IgD-negative memory B cell (primary cell): ENCODE measurements around the gene GBA2. TPM values are rescaled to one million over a fixed set of nuclear protein-coding genes. Genes with fewer than 3 reads are reported as not detected.

Source experiments
- H3K27ac Mint-ChIP-seq, 3 donors: one replicate each; pipeline ENCODE4 v1.8.0; 2020 to 2022; ENCODE audit warnings: mild to moderate bottlenecking in 3 of 3, mixed read lengths in 3 of 3, moderate library complexity in 1 of 3
- H3K27me3 Mint-ChIP-seq: one replicate; pipeline ENCODE4 v1.8.0; 2021; ENCODE audit warnings: mixed read lengths
- H3K36me3 Mint-ChIP-seq: one replicate; pipeline ENCODE4 v1.8.0; 2020; ENCODE audit warnings: mild to moderate bottlenecking, mixed read lengths
- H3K4me1 Mint-ChIP-seq, 3 donors: one replicate each; pipeline ENCODE4 v1.8.0; 2020 to 2022; ENCODE audit warnings: mixed read lengths in 3 of 3, mild to moderate bottlenecking in 1 of 3
- H3K4me3 Mint-ChIP-seq, 4 donors: one replicate each; pipeline ENCODE4 v1.8.0; 2020 to 2022; ENCODE audit warnings: mild to moderate bottlenecking in 4 of 4, mixed read lengths in 4 of 4, moderate library complexity in 3 of 4
- H3K9me3 Mint-ChIP-seq, 3 donors: one replicate each; pipeline ENCODE4 v1.8.0; 2020 to 2021; ENCODE audit warnings: mixed read lengths in 3 of 3, mild to moderate bottlenecking in 1 of 3
- polyA plus RNA-seq: library from polyadenylated mRNA; unstranded; fragments of 300-500 nt; fragmentation: Illumina TruSeq; gene quantifications from one replicate; pipeline ENCODE4 v1.2.3, GENCODE V29; 2021

Gene GBA2
- polyA plus RNA-seq, 1 donor from 2014 or later, result 34.6 TPM

DNA sequence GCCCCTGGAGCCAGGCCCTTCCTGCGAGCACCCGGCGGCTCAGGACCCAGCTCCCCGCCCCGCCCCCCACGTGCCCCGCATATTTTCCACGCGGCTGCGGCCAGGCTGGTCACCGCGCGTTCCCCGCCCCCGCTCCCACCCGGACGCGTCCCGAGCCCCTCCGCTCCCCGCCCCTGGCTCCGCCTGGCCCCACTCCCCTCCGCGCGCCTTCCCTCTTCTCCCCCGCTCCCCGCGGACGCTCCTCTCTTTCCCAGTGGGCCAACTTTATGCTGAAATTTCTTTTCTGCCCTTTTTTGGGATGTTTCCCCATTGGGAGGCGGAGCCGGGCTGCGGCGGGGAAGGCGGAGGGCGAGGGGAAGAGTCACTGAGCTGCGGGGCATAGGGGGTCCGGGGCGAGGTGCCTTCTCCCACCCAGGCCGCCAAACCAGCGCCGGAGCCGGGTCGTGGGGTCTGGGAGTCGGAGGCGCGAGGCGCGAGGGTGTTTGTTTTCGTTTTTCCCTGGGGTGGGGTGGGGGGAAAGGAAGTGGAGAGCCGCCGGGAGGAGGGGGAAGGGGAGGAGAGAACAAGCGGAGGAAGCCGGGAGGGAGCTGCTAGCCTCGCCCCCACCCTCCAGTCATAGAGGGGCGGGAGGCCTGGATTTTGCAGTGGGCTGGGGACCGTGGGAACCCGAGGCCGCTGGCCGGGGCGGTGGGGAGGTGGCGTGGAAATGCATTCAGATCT is 58.3 kb downstream of the GBA2 start:
- Mint-ChIP-seq H3K27ac (peak overlapping the region in 2 of 3 donors; percentile 65 to 73), H3K9me3 (no peaks in the 10 kb centered on the region), H3K4me3 (peak overlapping the region; percentile 83 to 92 (median 92)), H3K36me3 (no peaks in the 10 kb centered on the region), H3K4me1 (peaks cover 0 to 6% (median 5%) of the 10 kb centered on the region in 3 donors), H3K27me3 (no peaks in the 10 kb centered on the region)

DNA sequence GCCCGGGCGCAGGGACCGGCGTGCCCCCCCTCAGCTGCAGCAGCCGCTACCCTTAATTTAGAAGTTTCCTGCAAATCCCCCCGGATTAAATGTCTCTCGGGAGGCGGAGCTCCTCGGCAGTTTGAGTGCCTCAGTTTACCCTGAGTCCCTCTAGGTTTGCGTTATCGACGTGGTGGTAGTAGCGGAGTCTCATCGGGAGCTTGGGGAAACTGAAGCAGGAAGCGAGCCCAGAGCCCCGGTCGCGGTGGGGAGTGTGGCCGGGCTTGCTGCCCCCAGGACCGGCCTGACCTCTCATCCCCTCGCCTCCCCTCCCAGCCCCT is 58.8 kb downstream of the GBA2 start:
- H3K36me3 Mint-ChIP-seq, result no peaks in the 10 kb centered on the region
- H3K9me3 Mint-ChIP-seq, result no peaks in the 10 kb centered on the region
- H3K27ac Mint-ChIP-seq, result peak overlapping the region in 1 of 3 donors; percentile 73
- H3K27me3 Mint-ChIP-seq, result no peaks in the 10 kb centered on the region
- peaks cover 0 to 6% (median 5%) of the 10 kb centered on the region in 3 donors for H3K4me1 Mint-ChIP-seq
- H3K4me3 Mint-ChIP-seq, result peak overlapping the region; percentile 71 to 92 (median 88)

DNA sequence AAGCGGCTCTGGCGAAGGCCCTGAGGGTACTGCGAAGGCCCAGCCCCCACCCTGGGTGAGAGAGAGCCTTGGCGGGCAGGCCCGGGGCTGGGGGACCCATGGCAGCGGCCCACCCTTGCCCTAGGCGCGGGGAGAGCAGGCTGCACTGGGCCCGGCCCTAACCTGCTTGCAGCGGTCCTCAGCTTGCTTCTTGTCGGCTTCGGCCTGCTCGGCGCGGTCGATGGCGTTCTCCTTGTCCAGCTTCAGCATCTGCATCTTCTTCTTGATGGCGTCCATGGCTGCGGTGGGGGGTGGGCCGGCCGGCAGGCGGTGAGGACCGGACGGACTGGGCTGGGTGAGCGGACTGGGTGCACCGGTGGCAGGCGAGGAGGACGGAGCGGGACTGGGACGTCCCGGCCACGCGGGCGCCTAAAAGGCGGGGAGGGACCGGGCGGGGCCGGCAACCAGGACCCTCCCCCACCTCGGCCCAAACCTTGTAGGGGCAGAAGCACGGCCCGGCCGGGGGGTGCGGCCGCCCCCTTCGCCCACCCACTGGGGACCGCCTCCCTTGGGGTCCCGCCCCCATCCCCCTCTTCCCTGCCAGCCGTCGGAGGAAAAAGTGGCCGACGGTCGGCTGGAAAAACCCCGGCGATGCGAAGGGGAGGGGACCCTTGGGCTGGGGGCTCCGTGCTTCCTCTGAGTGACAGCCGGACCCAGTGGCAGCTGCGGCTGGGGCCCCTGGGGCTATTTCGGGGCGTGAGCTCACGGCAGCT is 59.3 kb downstream of the GBA2 start, which contains the start of gene TPM2:
Gene TPM2 (minus strand): TSS at position 384 of the 752 bp plus-strand sequence. CDS start 108 bp downstream, at position 276.
- Mint-ChIP-seq H3K9me3 (no peaks in the 10 kb centered on the region), H3K27me3 (no peaks in the 10 kb centered on the region), H3K27ac (peak within 1 kb of the TSS in 1 of 3 donors; percentile 73), H3K36me3 (no peaks in the 10 kb centered on the region), H3K4me1 (peaks cover 0 to 6% (median 4%) of the 10 kb centered on the region in 3 donors), H3K4me3 (peak within 1 kb of the TSS; percentile 83 to 92 (median 92))

DNA sequence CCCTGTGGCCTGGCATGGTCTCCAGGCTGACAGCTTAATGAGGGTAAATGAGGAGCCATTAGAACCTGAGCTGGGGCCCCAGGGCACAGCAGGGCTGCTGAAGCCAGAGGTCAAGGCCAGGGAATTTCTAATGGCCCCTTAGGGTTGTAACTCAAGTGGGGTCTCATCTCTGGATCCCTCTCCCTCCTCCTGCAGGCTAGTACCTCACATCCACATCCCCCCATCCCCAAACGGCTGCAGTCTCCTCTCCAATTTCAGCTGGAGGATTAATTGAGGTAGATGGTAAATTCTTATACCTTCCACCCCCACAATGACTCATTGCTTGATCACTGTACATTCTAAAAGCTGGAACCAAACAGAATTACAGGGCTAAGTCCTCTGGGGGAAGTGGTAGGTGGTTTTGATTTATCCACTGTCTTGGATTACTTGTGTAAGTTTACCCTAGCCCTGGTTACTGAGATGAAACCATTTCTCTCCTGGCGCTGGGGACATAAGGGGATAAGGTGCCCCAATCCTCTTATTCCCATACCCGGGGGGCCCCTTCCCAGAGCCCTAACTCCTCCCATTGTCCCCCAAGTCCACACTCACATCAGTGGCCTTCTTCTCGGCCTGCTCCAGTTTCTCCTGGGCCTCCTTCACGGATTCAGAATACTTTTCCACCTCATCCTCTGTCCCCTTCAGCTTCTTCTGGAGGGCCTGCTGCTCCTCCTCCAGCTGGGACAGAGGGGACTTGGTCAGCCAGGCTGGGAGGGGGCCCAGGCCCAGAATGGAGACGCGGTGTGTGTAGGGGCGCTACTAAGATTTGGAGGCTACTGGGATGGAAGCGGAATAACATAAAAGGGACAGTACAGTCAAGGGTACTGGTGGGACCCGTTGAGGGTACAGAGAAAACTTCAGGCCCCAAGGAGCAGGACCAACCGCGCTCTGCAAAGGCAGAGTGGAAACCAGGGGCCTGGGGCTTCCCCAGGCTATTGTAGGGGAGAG is 60.2 kb downstream of the GBA2 start:
- H3K36me3 Mint-ChIP-seq, result peaks cover 1% of the 10 kb centered on the region
- no peaks in the 10 kb centered on the region for H3K9me3 Mint-ChIP-seq
- H3K27me3 Mint-ChIP-seq, result no peaks in the 10 kb centered on the region
- peak overlapping the region; percentile 30 to 81 (median 70) for H3K4me3 Mint-ChIP-seq
- peak overlapping the region in 1 of 3 donors; percentile 31 for H3K27ac Mint-ChIP-seq
- H3K4me1 Mint-ChIP-seq, result peaks cover 0 to 6% (median 4%) of the 10 kb centered on the region in 3 donors

DNA sequence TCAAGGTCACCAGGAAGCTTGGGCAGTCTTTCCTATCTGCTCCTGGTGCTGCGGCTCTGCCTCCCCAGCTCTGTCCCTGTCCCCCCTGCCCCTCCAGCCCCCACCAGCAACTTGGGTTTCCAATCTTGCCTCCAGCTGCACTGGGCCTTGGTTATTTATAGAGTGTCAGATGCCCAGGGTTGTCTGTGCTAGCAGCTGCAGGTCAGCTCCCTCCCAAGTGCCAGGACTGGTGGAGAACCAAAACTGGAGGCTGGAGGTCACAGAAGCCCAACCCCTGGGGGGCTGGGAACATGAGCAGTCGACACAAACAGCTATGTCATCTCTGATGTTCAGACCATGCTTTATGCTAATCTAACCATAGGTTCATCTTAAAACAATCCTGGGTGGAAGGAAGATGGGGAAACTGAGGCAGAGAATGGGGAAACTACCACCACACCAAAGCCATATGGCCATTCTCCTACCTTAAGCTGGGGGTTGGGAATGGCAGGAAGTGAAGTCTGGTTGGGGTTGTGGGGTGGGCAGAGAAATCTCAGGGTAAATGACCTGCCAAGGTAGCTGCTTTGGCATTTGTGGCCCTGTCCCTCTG is 61.0 kb downstream of the GBA2 start:
- H3K4me1 Mint-ChIP-seq, result peaks cover 0 to 7% (median 4%) of the 10 kb centered on the region in 3 donors
- H3K27ac Mint-ChIP-seq, result peak overlapping the region in 1 of 3 donors; percentile 31
- H3K36me3 Mint-ChIP-seq, result peaks cover 1% of the 10 kb centered on the region
- H3K27me3 Mint-ChIP-seq, result no peaks in the 10 kb centered on the region
- H3K9me3 Mint-ChIP-seq, result no peaks in the 10 kb centered on the region
- H3K4me3 Mint-ChIP-seq, result peak overlapping the region in 2 of 4 donors; percentile 5 to 68

DNA sequence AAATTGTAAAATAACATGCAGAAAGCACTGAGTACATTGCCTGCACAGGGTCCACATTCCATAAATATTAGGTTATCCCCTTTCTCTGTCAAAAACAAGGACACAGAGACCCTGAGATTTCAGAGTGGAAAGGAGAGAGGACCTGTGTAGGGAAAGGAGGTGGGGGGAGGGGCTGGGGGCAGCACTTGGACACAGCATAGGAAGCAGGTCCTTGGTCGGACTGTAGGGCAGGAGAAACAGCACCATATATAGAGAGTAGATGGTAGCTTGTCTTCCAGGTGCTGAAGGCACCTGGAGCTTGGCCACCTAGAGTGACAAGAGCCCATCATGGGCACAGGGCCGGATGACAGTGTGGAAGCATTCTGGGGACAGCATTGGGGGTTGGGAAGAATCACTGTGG is 61.7 kb downstream of the GBA2 start:
- Mint-ChIP-seq H3K4me1 (peaks cover 0 to 9% (median 5%) of the 10 kb centered on the region in 3 donors), H3K36me3 (peaks cover 1% of the 10 kb centered on the region), H3K27me3 (no peaks in the 10 kb centered on the region), H3K9me3 (no peaks in the 10 kb centered on the region), H3K4me3 (peak overlapping the region in 1 of 4 donors; percentile 64), H3K27ac (no peak overlapping the region)

Other genes starting within 250 kb of the GBA2 start
- gene TESK1, start 144.0 kb downstream of the GBA2 start, polyA plus RNA-seq, result 10.3 TPM
- gene CD72, start 130.8 kb downstream of the GBA2 start, polyA plus RNA-seq, result 51.9 TPM
- 188 TPM for gene SIT1, start 98.3 kb downstream of the GBA2 start, polyA plus RNA-seq
- gene RMRP, start 91.2 kb downstream of the GBA2 start, polyA plus RNA-seq, result 30.5 TPM
- 77.4 TPM for gene CCDC107, start 90.9 kb downstream of the GBA2 start, polyA plus RNA-seq
- gene ARHGEF39, start 84.0 kb downstream of the GBA2 start, polyA plus RNA-seq, result 0.64 TPM
- not detected for gene CA9, start 75.3 kb downstream of the GBA2 start, polyA plus RNA-seq
- not detected for gene TPM2, start 59.3 kb downstream of the GBA2 start, polyA plus RNA-seq
- gene TLN1, start 17.0 kb downstream of the GBA2 start, polyA plus RNA-seq, result 106 TPM
- gene CREB3, start 16.6 kb downstream of the GBA2 start, polyA plus RNA-seq, result 29.3 TPM
- 7.2 TPM for gene RGP1, start 59 bp upstream of the GBA2 start, polyA plus RNA-seq
- 3.8 TPM for gene MSMP, start 5.0 kb upstream of the GBA2 start, polyA plus RNA-seq
- 1.9 TPM for gene NPR2, start 42.4 kb upstream of the GBA2 start, polyA plus RNA-seq
- 1.1 TPM for gene SPAG8, start 63.0 kb upstream of the GBA2 start, polyA plus RNA-seq
- 89.2 TPM for gene HINT2, start 65.8 kb upstream of the GBA2 start, polyA plus RNA-seq
- gene FAM221B, start 79.5 kb upstream of the GBA2 start, polyA plus RNA-seq, result not detected
- 1.3 TPM for gene TMEM8B, start 80.0 kb upstream of the GBA2 start, polyA plus RNA-seq
- not detected for gene OR13J1, start 121.2 kb upstream of the GBA2 start, polyA plus RNA-seq
- gene HRCT1, start 157.0 kb upstream of the GBA2 start, polyA plus RNA-seq, result not detected
- gene SPAAR, start 160.3 kb upstream of the GBA2 start, polyA plus RNA-seq, result not detected
- not detected for gene OR2S2, start 208.9 kb upstream of the GBA2 start, polyA plus RNA-seq